ENCODE data around the gene RNF14.

DNA sequence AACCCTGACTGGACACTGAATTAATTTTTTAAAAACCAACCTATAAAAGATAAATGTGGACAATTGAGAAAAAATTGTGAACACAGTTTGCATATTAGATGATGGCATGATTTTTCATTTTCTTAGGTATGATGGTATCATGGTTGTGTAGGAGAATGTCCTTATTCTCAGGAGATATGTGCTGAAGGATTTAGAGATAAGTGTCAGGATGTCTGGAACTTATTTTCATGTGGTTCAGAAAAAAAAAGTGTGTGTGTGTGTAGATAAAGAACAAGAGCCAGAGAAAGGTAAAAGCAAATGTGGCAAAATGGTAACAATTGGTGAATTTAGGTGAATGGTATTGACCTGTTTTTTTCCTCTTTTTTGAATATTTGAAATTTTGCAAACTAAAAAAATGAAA, 39.9 kb downstream of the RNF14 start:
- TF ChIP-seq HDAC2 (IDR thresholded peaks at IDR 0.05) (no peak), SIN3A (IDR thresholded peaks at IDR 0.05; ENCODE audit: low read depth, low read length) (no peak), ATF7 (IDR thresholded peaks at IDR 0.05; ENCODE audit: low read depth) (no peak)
- TF ChIP-seq, protein P1, sequence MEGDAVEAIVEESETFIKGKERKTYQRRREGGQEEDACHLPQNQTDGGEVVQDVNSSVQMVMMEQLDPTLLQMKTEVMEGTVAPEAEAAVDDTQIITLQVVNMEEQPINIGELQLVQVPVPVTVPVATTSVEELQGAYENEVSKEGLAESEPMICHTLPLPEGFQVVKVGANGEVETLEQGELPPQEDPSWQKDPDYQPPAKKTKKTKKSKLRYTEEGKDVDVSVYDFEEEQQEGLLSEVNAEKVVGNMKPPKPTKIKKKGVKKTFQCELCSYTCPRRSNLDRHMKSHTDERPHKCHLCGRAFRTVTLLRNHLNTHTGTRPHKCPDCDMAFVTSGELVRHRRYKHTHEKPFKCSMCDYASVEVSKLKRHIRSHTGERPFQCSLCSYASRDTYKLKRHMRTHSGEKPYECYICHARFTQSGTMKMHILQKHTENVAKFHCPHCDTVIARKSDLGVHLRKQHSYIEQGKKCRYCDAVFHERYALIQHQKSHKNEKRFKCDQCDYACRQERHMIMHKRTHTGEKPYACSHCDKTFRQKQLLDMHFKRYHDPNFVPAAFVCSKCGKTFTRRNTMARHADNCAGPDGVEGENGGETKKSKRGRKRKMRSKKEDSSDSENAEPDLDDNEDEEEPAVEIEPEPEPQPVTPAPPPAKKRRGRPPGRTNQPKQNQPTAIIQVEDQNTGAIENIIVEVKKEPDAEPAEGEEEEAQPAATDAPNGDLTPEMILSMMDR (IDR thresholded peaks at IDR 0.05 in 2 of 3, conservative IDR thresholded peaks at IDR 0.05 in 1 of 3; ENCODE audit: control insufficient read depth in 2 of 3, extremely low read depth in 1 of 3, insufficient read depth in 1 of 3, low read depth in 3 of 3, low read length in 3 of 3) = no peak
